Renal cortex interstitium (tissue), 11 donors: ENCODE results near the gene CTNND2. TPM values are rescaled to one million over a fixed set of nuclear protein-coding genes. Genes with fewer than 3 reads are reported as not detected.

Source experiments
- DNase-seq, 11 donors: peaks; one replicate each; pipeline ENCODE4 v3.0.0-alpha.2; 2013; ENCODE audit warnings: low read depth in 9 of 11, low spot score in 4 of 11; ENCODE audit errors: extremely low read depth in 1 of 11
- polyA plus RNA-seq, 3 donors: library from polyadenylated mRNA; unstranded; fragments of 120-200 nt; gene quantifications; one replicate each; pipeline ENCODE4 v1.2.1, GENCODE V29; 2013; ENCODE audit not compliant: insufficient read length in 3 of 3

CTNND2 gene
- polyA plus RNA-seq, 3 donors = 2.0 to 2.4 (median 2.3) TPM

- DNase-seq = no peak
Observed at GRCh38 chr5:11801061-11801460, 103.2 kb downstream of the CTNND2 start.

- DNase-seq = peak in 1 of 11 donors; percentile 7
Observed at GRCh38 chr5:11797132-11797531, 107.1 kb downstream of the CTNND2 start.

- DNase-seq = no peak
Observed at GRCh38 chr5:11793396-11793795, 110.8 kb downstream of the CTNND2 start.

GRCh38 chr5:11792621-11793020 is 111.6 kb downstream of the CTNND2 start:
- DNase-seq = no peak

- no peak for DNase-seq
Observed at GRCh38 chr5:11791792-11792191, 112.5 kb downstream of the CTNND2 start.

DNA sequence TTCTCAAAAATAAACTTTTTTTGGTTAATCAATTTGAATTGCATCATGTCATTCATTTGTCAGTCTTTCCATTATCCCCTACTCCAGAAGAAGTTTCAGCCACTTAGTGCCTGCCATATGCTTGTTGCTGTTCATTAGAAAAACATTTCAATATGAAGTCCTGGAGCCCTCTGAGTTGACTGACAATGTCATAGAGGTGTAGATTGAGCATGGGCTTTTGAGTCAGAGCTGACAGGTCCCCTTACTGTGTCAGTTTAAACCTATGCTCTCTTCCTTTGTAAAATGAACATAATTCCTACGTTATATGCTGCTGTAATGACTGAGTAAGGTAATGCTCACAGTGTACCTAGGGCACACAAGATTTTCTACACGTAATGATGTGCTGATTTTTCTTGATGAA is 114.0 kb downstream of the CTNND2 start:
- DNase-seq = no peak

- DNase-seq = no peak
Observed at GRCh38 chr5:11785771-11786352, 118.4 kb downstream of the CTNND2 start.

DNA sequence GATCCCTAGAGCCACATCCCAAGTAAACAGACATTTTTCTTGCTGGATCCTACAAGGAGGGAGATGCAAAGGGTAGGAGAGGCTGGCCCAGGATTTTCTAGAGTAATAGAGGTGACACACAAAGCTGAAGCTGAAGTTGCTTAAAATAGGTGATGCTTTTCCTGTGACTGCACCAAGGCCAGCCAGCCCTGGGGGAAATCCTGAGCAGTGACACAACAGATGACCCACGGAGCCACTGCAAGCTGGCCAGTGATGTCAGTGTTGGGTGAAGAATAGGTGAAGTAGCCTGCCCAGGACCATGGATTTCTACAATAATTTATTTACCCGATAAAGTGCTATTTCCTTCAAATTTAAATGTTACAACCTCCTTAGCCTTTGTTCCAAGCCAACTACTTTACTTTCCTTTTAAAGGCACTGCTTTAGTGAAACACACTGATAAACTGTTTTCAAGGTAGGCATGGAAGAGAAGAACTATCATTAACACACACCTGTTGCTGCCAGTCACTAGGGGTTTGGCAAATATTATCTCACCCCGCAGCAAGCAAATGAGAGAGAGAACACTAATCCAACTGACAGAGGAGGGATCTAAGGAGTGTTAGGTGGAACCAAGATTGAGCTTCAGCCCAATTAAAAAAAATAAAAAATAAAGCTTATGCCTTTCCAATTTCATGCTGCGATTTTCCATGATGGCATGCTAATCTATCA is 123.5 kb downstream of the CTNND2 start:
- no peak for DNase-seq

GRCh38 chr5:11777096-11777495 is 127.2 kb downstream of the CTNND2 start:
- no peak for DNase-seq

GRCh38 chr5:11770310-11770709 is 133.9 kb downstream of the CTNND2 start:
- DNase-seq = no peak

GRCh38 chr5:11760934-11761603 is 143.2 kb downstream of the CTNND2 start:
- DNase-seq = no peak

DNA sequence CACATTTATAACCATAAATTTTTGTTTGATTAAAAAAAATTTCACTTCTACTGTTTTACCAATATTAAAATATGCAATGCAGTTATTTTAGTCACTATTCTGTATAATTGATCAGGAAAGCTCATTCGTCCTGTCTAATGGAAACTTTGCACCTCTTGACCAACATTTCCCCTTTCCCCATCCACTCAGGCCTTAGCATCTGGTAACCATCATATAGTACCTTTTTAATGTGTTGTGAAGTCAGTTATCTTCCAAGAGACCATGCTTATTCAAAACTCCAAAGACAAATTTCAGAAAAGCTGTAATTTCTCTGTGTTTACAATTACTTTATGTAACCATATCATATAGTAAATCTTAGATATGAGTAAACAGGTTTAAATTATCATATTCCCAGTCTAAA is 145.9 kb downstream of the CTNND2 start:
- no peak for DNase-seq

- DNase-seq = no peak
Observed at GRCh38 chr5:11757661-11758060, 146.6 kb downstream of the CTNND2 start.

- DNase-seq = no peak
Observed at GRCh38 chr5:11737010-11737409, 167.2 kb downstream of the CTNND2 start.

- no peak for DNase-seq
Observed at GRCh38 chr5:11734369-11734768, 169.9 kb downstream of the CTNND2 start.

DNA sequence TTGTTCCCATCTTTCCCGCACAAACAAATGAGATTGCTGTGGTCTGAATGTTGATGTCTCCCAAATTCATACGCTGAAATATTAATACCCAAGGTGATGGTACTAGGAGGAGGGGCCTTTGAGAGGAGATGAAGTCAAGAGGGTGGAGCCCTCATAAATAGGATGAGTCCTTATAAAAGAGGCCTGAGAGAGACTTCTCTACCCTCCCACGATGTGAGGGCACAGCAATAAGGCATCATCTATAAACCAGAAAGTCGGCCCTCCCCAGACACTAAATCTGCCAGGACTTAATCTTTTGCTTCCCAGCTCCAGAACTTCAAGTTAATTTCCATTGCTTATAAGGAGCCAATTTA is 170.4 kb downstream of the CTNND2 start:
- DNase-seq = no peak

- no peak for DNase-seq
Observed at GRCh38 chr5:11733185-11733839, 170.9 kb downstream of the CTNND2 start.

- peak in 9 of 11 donors; percentile 4 to 25 (median 10) for DNase-seq
Observed at GRCh38 chr5:11724940-11725339, 179.3 kb downstream of the CTNND2 start.

- peak in 10 of 11 donors; percentile 3 to 25 (median 14) for DNase-seq
Observed at GRCh38 chr5:11719888-11720481, 184.3 kb downstream of the CTNND2 start.
